Muscle of leg (tissue), 11 donors: ENCODE data around the gene DOCK1. TPM values are rescaled to one million over a fixed set of nuclear protein-coding genes. Genes with fewer than 3 reads are reported as not detected.
"Not testable (repeated sequence)": the region's sequence is repeated elsewhere in the genome, so short reads cannot be mapped to it uniquely, and the experiment has no call there.

Experiments used
- DNase-seq: peaks from one replicate; pipeline ENCODE4 v3.0.0; 2013
- H3K27ac ChIP-seq: one replicate; pipeline ENCODE4 v1.5.1; 2013; ENCODE audit warnings: mild to moderate bottlenecking, low read length, control low read depth
- H3K27me3 ChIP-seq: one replicate; pipeline ENCODE4 v1.6.1; 2013; ENCODE audit warnings: low read length; ENCODE audit not compliant: control insufficient read depth, insufficient read depth
- H3K36me3 ChIP-seq: one replicate; pipeline ENCODE4 v1.6.1; 2013; ENCODE audit warnings: low read length; ENCODE audit not compliant: control insufficient read depth, insufficient read depth
- H3K4me1 ChIP-seq: one replicate; pipeline ENCODE4 v1.6.1; 2013; ENCODE audit warnings: low read length; ENCODE audit not compliant: control insufficient read depth, insufficient read depth
- H3K4me3 ChIP-seq: one replicate; pipeline ENCODE4 v1.5.1; 2013; ENCODE audit warnings: low read length, control low read depth
- H3K9me3 ChIP-seq: replicated peaks from 2 replicates; pipeline ENCODE4 v1.6.1; 2013; ENCODE audit warnings: low read depth, low read length; ENCODE audit not compliant: control insufficient read depth
- WGBS: methylation state at CpG from one replicate; pipeline ENCODE4 v1.1.5; 2013; ENCODE audit warnings: missing lambda C conversion rate; ENCODE audit not compliant: insufficient coverage; 5-methylcytosine and 5-hydroxymethylcytosine counted together
- polyA plus RNA-seq, 8 donors: library from polyadenylated mRNA; unstranded; fragments of 120-200 nt; gene quantifications; one replicate each; pipeline versions ENCODE4 v1.2.1 to v1.2.3, GENCODE V29; 2013; ENCODE audit warnings: inconsistent platforms in 1 of 8, low replicate concordance in 1 of 8; ENCODE audit not compliant: insufficient read length in 8 of 8, insufficient read depth in 1 of 8
- total RNA-seq: library from RNA; stranded (reverse); fragments of 120-200 nt; gene quantifications from one replicate; pipeline ENCODE4 v1.2.4, GENCODE V29; 2013

The DOCK1 gene
- total and polyA plus RNA-seq, 9 donors, result 27.3 to 52.9 (median 37.1) TPM

DNA sequence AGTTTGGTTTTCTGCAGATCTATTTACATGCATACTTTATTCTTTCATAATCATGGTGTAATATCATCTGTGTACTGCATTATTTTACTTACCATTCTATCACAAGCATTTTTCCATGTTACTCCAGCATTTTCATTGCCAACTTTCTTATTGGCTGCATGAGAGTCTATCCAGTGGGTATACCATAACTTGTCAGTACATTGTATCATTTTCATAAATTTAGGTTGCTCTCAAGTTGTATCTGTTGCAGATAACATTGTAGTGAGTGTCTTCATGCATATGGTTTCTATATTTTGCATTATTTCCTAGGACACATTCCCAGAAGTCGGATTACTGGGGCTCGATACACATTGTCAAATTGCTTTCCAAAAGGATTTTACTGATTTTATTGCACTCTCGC lies 378.3 kb downstream of the DOCK1 start:
- no peak overlapping the region for H3K4me3 ChIP-seq
- peaks cover 7% of the 10 kb centered on the region for H3K9me3 ChIP-seq
- no peaks in the 10 kb centered on the region for H3K27me3 ChIP-seq
- peak; percentile 79 for DNase-seq
- H3K4me1 ChIP-seq, result peaks cover 7% of the 10 kb centered on the region
- no CpG with 5 or more reads among the region's 3 CpGs for WGBS
- H3K36me3 ChIP-seq, result no peaks in the 10 kb centered on the region
- no peak overlapping the region for H3K27ac ChIP-seq

- Histone ChIP-seq H3K4me3 (no peak overlapping the region), H3K9me3 (peaks cover 9% of the 10 kb centered on the region), H3K36me3 (peaks cover 3% of the 10 kb centered on the region), H3K4me1 (no peaks in the 10 kb centered on the region), H3K27me3 (no peaks in the 10 kb centered on the region), H3K27ac (no peak overlapping the region)
- no peak for DNase-seq
- WGBS, result 74% methylated on average over 2 of the region's 4 CpGs
Measured at GRCh38 chr10:127290850-127291249, 385.6 kb downstream of the DOCK1 start.

GRCh38 chr10:127291329-127291728 lies 386.1 kb downstream of the DOCK1 start:
- Histone ChIP-seq H3K9me3 (peaks cover 9% of the 10 kb centered on the region), H3K36me3 (peaks cover 3% of the 10 kb centered on the region), H3K27ac (no peak overlapping the region), H3K4me3 (no peak overlapping the region), H3K27me3 (no peaks in the 10 kb centered on the region), H3K4me1 (no peaks in the 10 kb centered on the region)
- no peak for DNase-seq
- WGBS, result 79% methylated on average over 6 of the region's 8 CpGs

DNA sequence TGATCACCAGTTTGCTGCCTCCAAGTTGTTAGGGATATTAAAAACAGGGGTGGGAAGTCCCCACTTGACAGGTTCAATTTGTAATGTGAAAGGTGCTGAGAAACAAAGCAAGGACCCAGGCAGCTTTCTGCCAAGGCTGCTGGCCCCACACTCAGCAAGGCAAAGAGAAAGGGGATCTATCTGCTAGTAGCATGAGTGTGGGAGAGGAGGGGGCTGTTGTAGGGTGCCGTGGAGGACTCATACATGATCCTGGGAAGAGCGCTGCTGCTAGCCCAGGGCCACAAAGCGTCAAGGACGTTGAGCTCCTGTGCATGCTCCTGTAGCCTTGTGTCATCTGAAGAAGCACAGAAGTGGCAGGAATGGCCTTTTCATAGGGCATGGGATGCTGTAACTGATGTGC lies 387.7 kb downstream of the DOCK1 start:
- DNase-seq, result no peak
- no peak overlapping the region for H3K27ac ChIP-seq
- 92% methylated on average over 4 of the region's 4 CpGs for WGBS
- no peaks in the 10 kb centered on the region for H3K4me1 ChIP-seq
- no peaks in the 10 kb centered on the region for H3K27me3 ChIP-seq
- no peak overlapping the region for H3K4me3 ChIP-seq
- peaks cover 3% of the 10 kb centered on the region for H3K36me3 ChIP-seq
- H3K9me3 ChIP-seq, result peaks cover 6% of the 10 kb centered on the region

DNA sequence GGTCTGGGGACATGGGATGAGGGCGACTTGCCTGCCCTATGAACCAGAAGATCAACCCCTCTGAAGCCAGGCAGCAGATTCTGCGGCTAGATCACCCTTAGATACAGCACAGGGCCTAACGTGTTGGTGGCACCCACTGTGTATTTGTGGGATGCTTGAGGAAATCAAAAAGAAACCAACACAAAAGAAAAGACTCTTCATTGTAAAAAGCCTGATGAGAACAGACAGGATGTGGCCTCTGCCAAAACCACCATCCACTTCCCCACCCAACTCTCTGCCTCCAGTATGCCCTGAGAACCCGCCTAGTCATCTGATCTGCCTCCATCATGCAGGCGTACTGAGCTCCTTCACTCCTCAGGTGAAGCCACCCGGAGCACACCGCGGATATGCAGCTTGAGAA lies 388.4 kb downstream of the DOCK1 start:
- H3K9me3 ChIP-seq, result peaks cover 2% of the 10 kb centered on the region
- peaks cover 3% of the 10 kb centered on the region for H3K36me3 ChIP-seq
- no peak for DNase-seq
- 96% methylated on average over 5 of the region's 8 CpGs for WGBS
- H3K27ac ChIP-seq, result no peak overlapping the region
- no peak overlapping the region for H3K4me3 ChIP-seq
- H3K27me3 ChIP-seq, result no peaks in the 10 kb centered on the region
- no peaks in the 10 kb centered on the region for H3K4me1 ChIP-seq

- H3K27me3 ChIP-seq, result no peaks in the 10 kb centered on the region
- 94% methylated on average over 6 of the region's 6 CpGs for WGBS
- peaks cover 9% of the 10 kb centered on the region for H3K36me3 ChIP-seq
- no peak for DNase-seq
- H3K27ac ChIP-seq, result no peak overlapping the region
- no peaks in the 10 kb centered on the region for H3K4me1 ChIP-seq
- H3K4me3 ChIP-seq, result no peak overlapping the region
- no peaks in the 10 kb centered on the region for H3K9me3 ChIP-seq
Measured at GRCh38 chr10:127296696-127297095, 391.5 kb downstream of the DOCK1 start.

GRCh38 chr10:127298381-127298780 lies 393.2 kb downstream of the DOCK1 start:
- no peaks in the 10 kb centered on the region for H3K4me1 ChIP-seq
- H3K4me3 ChIP-seq, result no peak overlapping the region
- WGBS, result 17% methylated on average over 3 of the region's 4 CpGs
- peak; percentile 52 for DNase-seq
- no peaks in the 10 kb centered on the region for H3K9me3 ChIP-seq
- H3K27me3 ChIP-seq, result no peaks in the 10 kb centered on the region
- H3K36me3 ChIP-seq, result peaks cover 9% of the 10 kb centered on the region
- no peak overlapping the region for H3K27ac ChIP-seq

- H3K36me3 ChIP-seq, H3K27me3 ChIP-seq, DNase-seq, H3K4me1 ChIP-seq, H3K4me3 ChIP-seq, H3K27ac ChIP-seq, H3K9me3 ChIP-seq: not testable (repeated sequence)
- 94% methylated on average over 6 of the region's 11 CpGs for WGBS
Measured at GRCh38 chr10:127299192-127299591, 394.0 kb downstream of the DOCK1 start.

DNA sequence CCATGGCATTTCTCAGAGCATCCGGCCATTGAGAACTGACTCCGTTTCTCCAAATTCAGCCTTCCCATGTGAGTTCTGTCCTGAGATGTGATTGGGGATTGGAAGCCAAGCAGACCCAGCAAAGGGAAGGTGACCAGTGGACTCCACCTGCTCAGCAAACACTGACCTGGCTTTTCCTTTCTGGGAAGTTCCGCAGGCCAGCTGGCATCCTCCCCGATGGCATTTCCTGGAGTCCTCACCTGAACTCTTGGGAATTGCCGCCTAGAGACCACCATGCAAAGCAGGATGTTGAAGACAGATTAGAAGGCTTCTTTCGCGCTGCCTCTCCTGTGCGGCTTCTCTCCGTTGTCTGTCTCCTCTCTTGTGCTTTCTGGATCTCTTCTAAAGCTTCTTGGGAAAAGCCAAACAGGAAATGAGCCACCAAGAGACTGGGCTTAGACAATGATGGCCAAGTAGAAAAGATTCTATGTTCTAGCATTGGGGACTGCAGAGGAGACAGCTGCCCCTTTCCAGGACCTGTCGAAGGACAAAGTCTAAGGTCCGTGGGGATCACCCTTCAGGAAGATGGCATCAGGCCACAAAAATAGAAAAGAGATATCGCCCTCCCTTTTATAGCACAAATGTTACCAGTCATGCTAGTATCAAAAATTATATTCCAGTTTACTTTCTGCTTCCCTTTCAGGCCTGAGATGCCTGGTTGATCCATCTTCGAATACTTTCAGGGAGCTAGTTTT lies 394.9 kb downstream of the DOCK1 start:
- no peak for DNase-seq
- Histone ChIP-seq H3K27ac (no peak overlapping the region), H3K27me3 (no peaks in the 10 kb centered on the region), H3K36me3 (peaks cover 6% of the 10 kb centered on the region), H3K4me3 (no peak overlapping the region), H3K4me1 (no peaks in the 10 kb centered on the region), H3K9me3 (no peaks in the 10 kb centered on the region)
- 86% methylated on average over 8 of the region's 13 CpGs for WGBS

GRCh38 chr10:127300868-127301321 lies 395.7 kb downstream of the DOCK1 start:
- Histone ChIP-seq H3K4me1 (no peaks in the 10 kb centered on the region), H3K9me3 (no peaks in the 10 kb centered on the region), H3K27me3 (no peaks in the 10 kb centered on the region), H3K36me3 (peaks cover 6% of the 10 kb centered on the region), H3K27ac (no peak overlapping the region), H3K4me3 (no peak overlapping the region)
- 47% methylated on average over 4 of the region's 11 CpGs for WGBS
- no peak for DNase-seq

GRCh38 chr10:127302343-127302742 lies 397.1 kb downstream of the DOCK1 start:
- Histone ChIP-seq H3K9me3 (no peaks in the 10 kb centered on the region), H3K4me3 (no peak overlapping the region), H3K36me3 (peaks cover 6% of the 10 kb centered on the region), H3K27ac (no peak overlapping the region), H3K27me3 (no peaks in the 10 kb centered on the region), H3K4me1 (no peaks in the 10 kb centered on the region)
- no CpG with 5 or more reads among the region's 3 CpGs for WGBS
- DNase-seq, result no peak
